K562 (cell line): ENCODE measurements around the gene NES. TPM values are rescaled to one million over a fixed set of nuclear protein-coding genes. Genes with fewer than 3 reads are reported as not detected.

Source experiments
- BCL6 ChIP-seq: fragments of 250-450 bp; sonication (Bioruptor Pico); IDR thresholded peaks from 2 replicates; pipeline ENCODE4 v1.4.0; 2020
- CAMTA2 ChIP-seq: fragments of 250-450 bp; sonication (Bioruptor Pico); conservative IDR thresholded peaks from 2 replicates; pipeline ENCODE4 v1.5.1; 2022
- ELF4 ChIP-seq: fragments of 450-650 bp; formaldehyde crosslinking; IDR thresholded peaks from 2 replicates; pipeline ENCODE4 v1.4.0; 2022; ENCODE audit warnings: missing genetic modification characterization
- GTF2A2 ChIP-seq: IDR thresholded peaks from 2 replicates; pipeline ENCODE4 v1.6.1; 2016; ENCODE audit warnings: mild to moderate bottlenecking, missing genetic modification characterization, missing compliant biosample characterization
- NBN ChIP-seq: fragments of 450-650 bp; IDR thresholded peaks from 2 replicates; pipeline ENCODE4 v1.6.1; 2016; ENCODE audit warnings: low read depth, mild to moderate bottlenecking
- NR3C1 ChIP-seq: sonication (generic); formaldehyde crosslinking; IDR thresholded peaks from 2 replicates; pipeline ENCODE4 v1.8.1; 2022; ENCODE audit warnings: missing genetic modification reagents
- RB1 ChIP-seq: fragments of 450-650 bp; IDR thresholded peaks from 2 replicates; pipeline ENCODE4 v1.6.1; 2017; ENCODE audit warnings: low read depth, mild to moderate bottlenecking
- ZEB2 ChIP-seq: fragments of 450-650 bp; IDR thresholded peaks from 2 replicates; pipeline ENCODE4 v1.6.1; 2016
- ZFX ChIP-seq: sonication (generic); formaldehyde crosslinking; IDR thresholded peaks from 2 replicates; pipeline ENCODE4 v1.8.0; 2022; ENCODE audit warnings: mild to moderate bottlenecking, missing genetic modification reagents, moderate library complexity
- ZNF766 ChIP-seq: fragments of 200-800 bp; sonication (Bioruptor generic); conservative IDR thresholded peaks from 2 replicates; pipeline ENCODE4 v1.6.1; 2016; ENCODE audit warnings: missing genetic modification characterization, missing compliant biosample characterization
- polyA plus RNA-seq, 8 experiments: library from polyadenylated mRNA; depleted of rRNA in 4 of 8; stranded (reverse) in 5 of 8; unstranded in 3 of 8; fragments of >200 nt; fragmentation: Nextera tagmentation in 2 of 8; fragmentation: Illumina TruSeq in 1 of 8; extraction: Ambion mirVana in 2 of 8; extraction: Trizol in 1 of 8; gene quantifications; 2 replicates each; pipeline versions ENCODE4 v1.2.1 to v1.2.3, GENCODE V29; 2011 to 2014; ENCODE audit warnings: inconsistent platforms in 1 of 8, missing spikeins in 1 of 8
- total RNA-seq, 7 experiments: library from RNA; depleted of rRNA in 6 of 7; stranded (reverse); fragments of >200 nt in 6 of 7; fragmentation: Illumina TruSeq in 2 of 7; extraction: Trizol in 2 of 7; gene quantifications; 2 replicates each; pipeline versions ENCODE4 v1.2.1 to v1.2.3, GENCODE V29; 2011 to 2021; ENCODE audit warnings: low replicate concordance in 1 of 7
- TF ChIP-seq, protein P1 (sequence below), 3 experiments: fragments of 200-800 bp in 1 of 3; sonication (Bioruptor generic) in 1 of 3; sonication (generic) in 1 of 3; formaldehyde crosslinking in 1 of 3; IDR thresholded peaks; 2 replicates each; pipeline versions ENCODE4 v1.6.1 to v1.8.0; 2016 to 2022; ENCODE audit warnings: mild to moderate bottlenecking in 2 of 3, missing compliant biosample characterization in 2 of 3, missing genetic modification characterization in 2 of 3, missing genetic modification reagents in 1 of 3
- TF ChIP-seq, protein P2 (sequence below): fragments of 450-650 bp; IDR thresholded peaks from 2 replicates; pipeline ENCODE4 v1.6.1; 2017; ENCODE audit warnings: antibody characterized with exemption, mild to moderate bottlenecking
- TF ChIP-seq, protein P3 (sequence below): fragments of 250-450 bp; sonication (Bioruptor Pico); IDR thresholded peaks from 2 replicates; pipeline ENCODE4 v1.4.0; 2020; ENCODE audit warnings: mild to moderate bottlenecking, moderate library complexity
- TF ChIP-seq, protein P4 (sequence below): sonication (generic); formaldehyde crosslinking; IDR thresholded peaks from 2 replicates; pipeline ENCODE4 v1.8.0; 2022; ENCODE audit warnings: missing genetic modification reagents, mild to moderate bottlenecking, moderate library complexity, borderline replicate concordance

NES gene
- total and polyA plus RNA-seq, 9 of the 15 experiments (the other 6 are each of a cell fraction or from before 2014, with no cell fraction given) = 0.10 to 8.6 (median 4.2) TPM

DNA sequence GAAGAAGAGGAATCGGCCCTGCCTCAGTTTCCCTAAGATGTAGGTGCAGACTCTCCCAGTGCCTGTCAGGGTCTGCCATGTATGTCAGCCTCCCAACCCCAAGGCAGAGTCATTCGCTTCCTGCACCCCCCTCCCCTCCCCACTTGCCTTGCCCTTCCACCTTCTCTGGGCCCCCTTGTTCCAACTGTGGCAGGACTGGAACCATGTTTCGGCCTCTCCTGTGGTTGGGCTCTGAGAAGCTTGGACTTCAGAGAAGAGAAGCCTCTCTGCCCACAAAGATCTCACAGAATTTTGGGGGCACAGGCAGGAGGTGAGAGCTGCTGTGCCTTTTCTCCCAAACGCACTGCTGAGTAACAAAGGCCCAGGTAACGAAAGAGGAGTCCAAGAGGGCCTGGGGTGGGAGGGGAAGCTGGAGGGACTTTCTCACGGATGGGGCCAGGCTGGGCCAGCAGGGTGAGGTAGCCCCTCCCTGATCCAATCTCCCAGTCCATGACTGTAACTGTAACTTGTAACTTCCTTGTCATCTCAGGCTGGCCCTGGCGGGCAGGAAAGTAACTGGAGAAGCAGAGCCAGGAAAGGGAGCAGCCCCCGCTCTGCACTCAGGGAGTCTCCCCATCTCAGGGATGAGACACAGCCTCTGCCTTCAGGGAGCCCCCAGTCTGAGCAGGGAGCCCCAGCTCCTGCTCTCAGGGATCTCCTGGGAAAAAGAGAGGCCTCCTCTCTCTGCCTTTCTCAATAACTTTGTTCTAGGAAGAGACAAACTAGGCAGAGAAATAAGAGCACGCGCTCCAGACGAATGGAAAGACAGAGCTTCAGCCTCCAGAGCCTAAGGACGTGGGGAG is 16.9 kb upstream of the NES start (continued):
- TF ChIP-seq, protein P1, sequence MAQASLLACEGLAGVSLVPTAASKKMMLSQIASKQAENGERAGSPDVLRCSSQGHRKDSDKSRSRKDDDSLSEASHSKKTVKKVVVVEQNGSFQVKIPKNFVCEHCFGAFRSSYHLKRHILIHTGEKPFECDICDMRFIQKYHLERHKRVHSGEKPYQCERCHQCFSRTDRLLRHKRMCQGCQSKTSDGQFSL (CRISPR knock-in tag; IDR thresholded peaks at IDR 0.05) = no peak
- TF ChIP-seq, protein P1 (tag; IDR thresholded peaks at IDR 0.05) = peak; percentile 64 to 91
- TF ChIP-seq CAMTA2 (CRISPR knock-in tag) (no peak), RB1 (no peak), ZNF766 (peak; percentile 72; the same call in 1 of the 2 replicates), ZEB2 (0 out of 2 replicates have a peak, but pooled peaks have one; percentile 20), NBN (peak; percentile 64; the same call in 1 of the 2 replicates), ZFX (peak; percentile 45), GTF2A2 (tag) (peak; percentile 80; the same call in 1 of the 2 replicates), ELF4 (CRISPR knock-in tag) (no peak), BCL6 (no peak), NR3C1 (CRISPR knock-in tag) (no peak)
- TF ChIP-seq, protein P2, sequence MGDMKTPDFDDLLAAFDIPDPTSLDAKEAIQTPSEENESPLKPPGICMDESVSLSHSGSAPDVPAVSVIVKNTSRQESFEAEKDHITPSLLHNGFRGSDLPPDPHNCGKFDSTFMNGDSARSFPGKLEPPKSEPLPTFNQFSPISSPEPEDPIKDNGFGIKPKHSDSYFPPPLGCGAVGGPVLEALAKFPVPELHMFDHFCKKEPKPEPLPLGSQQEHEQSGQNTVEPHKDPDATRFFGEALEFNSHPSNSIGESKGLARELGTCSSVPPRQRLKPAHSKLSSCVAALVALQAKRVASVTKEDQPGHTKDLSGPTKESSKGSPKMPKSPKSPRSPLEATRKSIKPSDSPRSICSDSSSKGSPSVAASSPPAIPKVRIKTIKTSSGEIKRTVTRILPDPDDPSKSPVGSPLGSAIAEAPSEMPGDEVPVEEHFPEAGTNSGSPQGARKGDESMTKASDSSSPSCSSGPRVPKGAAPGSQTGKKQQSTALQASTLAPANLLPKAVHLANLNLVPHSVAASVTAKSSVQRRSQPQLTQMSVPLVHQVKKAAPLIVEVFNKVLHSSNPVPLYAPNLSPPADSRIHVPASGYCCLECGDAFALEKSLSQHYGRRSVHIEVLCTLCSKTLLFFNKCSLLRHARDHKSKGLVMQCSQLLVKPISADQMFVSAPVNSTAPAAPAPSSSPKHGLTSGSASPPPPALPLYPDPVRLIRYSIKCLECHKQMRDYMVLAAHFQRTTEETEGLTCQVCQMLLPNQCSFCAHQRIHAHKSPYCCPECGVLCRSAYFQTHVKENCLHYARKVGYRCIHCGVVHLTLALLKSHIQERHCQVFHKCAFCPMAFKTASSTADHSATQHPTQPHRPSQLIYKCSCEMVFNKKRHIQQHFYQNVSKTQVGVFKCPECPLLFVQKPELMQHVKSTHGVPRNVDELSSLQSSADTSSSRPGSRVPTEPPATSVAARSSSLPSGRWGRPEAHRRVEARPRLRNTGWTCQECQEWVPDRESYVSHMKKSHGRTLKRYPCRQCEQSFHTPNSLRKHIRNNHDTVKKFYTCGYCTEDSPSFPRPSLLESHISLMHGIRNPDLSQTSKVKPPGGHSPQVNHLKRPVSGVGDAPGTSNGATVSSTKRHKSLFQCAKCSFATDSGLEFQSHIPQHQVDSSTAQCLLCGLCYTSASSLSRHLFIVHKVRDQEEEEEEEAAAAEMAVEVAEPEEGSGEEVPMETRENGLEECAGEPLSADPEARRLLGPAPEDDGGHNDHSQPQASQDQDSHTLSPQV = peak; percentile 98
- TF ChIP-seq, protein P3, sequence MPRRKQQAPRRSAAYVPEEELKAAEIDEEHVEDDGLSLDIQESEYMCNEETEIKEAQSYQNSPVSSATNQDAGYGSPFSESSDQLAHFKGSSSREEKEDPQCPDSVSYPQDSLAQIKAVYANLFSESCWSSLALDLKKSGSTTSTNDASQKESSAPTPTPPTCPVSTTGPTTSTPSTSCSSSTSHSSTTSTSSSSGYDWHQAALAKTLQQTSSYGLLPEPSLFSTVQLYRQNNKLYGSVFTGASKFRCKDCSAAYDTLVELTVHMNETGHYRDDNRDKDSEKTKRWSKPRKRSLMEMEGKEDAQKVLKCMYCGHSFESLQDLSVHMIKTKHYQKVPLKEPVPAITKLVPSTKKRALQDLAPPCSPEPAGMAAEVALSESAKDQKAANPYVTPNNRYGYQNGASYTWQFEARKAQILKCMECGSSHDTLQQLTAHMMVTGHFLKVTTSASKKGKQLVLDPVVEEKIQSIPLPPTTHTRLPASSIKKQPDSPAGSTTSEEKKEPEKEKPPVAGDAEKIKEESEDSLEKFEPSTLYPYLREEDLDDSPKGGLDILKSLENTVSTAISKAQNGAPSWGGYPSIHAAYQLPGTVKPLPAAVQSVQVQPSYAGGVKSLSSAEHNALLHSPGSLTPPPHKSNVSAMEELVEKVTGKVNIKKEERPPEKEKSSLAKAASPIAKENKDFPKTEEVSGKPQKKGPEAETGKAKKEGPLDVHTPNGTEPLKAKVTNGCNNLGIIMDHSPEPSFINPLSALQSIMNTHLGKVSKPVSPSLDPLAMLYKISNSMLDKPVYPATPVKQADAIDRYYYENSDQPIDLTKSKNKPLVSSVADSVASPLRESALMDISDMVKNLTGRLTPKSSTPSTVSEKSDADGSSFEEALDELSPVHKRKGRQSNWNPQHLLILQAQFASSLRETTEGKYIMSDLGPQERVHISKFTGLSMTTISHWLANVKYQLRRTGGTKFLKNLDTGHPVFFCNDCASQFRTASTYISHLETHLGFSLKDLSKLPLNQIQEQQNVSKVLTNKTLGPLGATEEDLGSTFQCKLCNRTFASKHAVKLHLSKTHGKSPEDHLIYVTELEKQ (CRISPR knock-in tag) = no peak
- TF ChIP-seq, protein P4, sequence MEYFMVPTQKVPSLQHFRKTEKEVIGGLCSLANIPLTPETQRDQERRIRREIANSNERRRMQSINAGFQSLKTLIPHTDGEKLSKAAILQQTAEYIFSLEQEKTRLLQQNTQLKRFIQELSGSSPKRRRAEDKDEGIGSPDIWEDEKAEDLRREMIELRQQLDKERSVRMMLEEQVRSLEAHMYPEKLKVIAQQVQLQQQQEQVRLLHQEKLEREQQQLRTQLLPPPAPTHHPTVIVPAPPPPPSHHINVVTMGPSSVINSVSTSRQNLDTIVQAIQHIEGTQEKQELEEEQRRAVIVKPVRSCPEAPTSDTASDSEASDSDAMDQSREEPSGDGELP (CRISPR knock-in tag) = peak; percentile 70; the same call in 1 of the 2 replicates
